Panc1 (cell line): ENCODE measurements around the gene ALKBH2. TPM values are rescaled to one million over a fixed set of nuclear protein-coding genes. Genes with fewer than 3 reads are reported as not detected.

ENCODE experiments used
- ATAC-seq: fragments of 200-7000 bp; cut with Tn5 transposase; 2 replicates; pipeline ENCODE4 v1.9.1; 2020; ENCODE audit warnings: mild to moderate bottlenecking, moderate library complexity
- BruUV-seq: library from RNA; stranded (reverse); fragments of 400-500 nt; replicated peaks from 2 replicates; lab custom pipeline; 2021; lab: Mats Ljungman, UMichigan
- CTCF ChIA-PET: fragments of 300-600 bp; sonication (Branson Sonifier 250); formaldehyde crosslinking; loops from one replicate; lab custom pipeline; 2022; ENCODE audit warnings: antibody characterized with exemption; lab: Charles Lee
- POLR2A ChIA-PET: fragments of 300-600 bp; sonication (Branson Sonifier 250); formaldehyde crosslinking; loops from one replicate; lab custom pipeline; 2022; ENCODE audit warnings: antibody characterized with exemption; lab: Charles Lee
- DNase-seq: peaks from one replicate; pipeline ENCODE4 v3.0.0-alpha.2; 2010; ENCODE audit warnings: low read depth, low spot score
- H3K27ac ChIP-seq: 2 replicates; pipeline ENCODE4 v1.5.1; 2011; ENCODE audit warnings: mild to moderate bottlenecking, low read length, inconsistent platforms
- H3K27me3 ChIP-seq: fragments of 200-500 bp; sonication (Bioruptor generic); 2 replicates; pipeline ENCODE4 v1.6.0; 2014; ENCODE audit warnings: low read length, inconsistent platforms; ENCODE audit not compliant: control insufficient read depth, insufficient read depth
- H3K36me3 ChIP-seq: fragments of 200-500 bp; sonication (Bioruptor generic); 2 replicates; pipeline ENCODE4 v1.5.1; 2014; ENCODE audit warnings: inconsistent platforms, mild to moderate bottlenecking, low read length, moderate library complexity; ENCODE audit not compliant: control insufficient read depth, insufficient read depth
- H3K4me1 ChIP-seq: 2 replicates; pipeline ENCODE4 v1.5.1; 2011; ENCODE audit warnings: inconsistent platforms, mild to moderate bottlenecking, low read length, moderate library complexity; ENCODE audit not compliant: control insufficient read depth, insufficient read depth
- H3K4me3 ChIP-seq, 2 experiments: 2 replicates each; pipeline ENCODE4 v1.5.1; 2011 to 2012; ENCODE audit warnings: low read depth in 2 of 2, low read length in 2 of 2, mild to moderate bottlenecking in 2 of 2, inconsistent platforms in 1 of 2, moderate library complexity in 1 of 2
- H3K9me3 ChIP-seq: fragments of 200-500 bp; sonication (Bioruptor generic); 2 replicates; pipeline ENCODE4 v1.5.1; 2014; ENCODE audit warnings: low read depth, mild to moderate bottlenecking, inconsistent platforms, low read length, moderate library complexity; ENCODE audit not compliant: control insufficient read depth, insufficient read depth
- POLR2AphosphoS5 ChIP-seq: IDR thresholded peaks from 2 replicates; pipeline ENCODE4 v1.6.1; 2012; ENCODE audit warnings: mild to moderate bottlenecking, low read depth, low read length, moderate library complexity
- SIN3A ChIP-seq: IDR thresholded peaks from 2 replicates; pipeline ENCODE4 v1.6.1; 2012; ENCODE audit warnings: low read depth, mild to moderate bottlenecking, low read length, moderate library complexity, borderline replicate concordance; ENCODE audit not compliant: insufficient read depth
- TCF7L2 ChIP-seq: IDR thresholded peaks from 2 replicates; pipeline ENCODE4 v1.6.1; 2011; ENCODE audit warnings: mild to moderate bottlenecking, low read depth, low read length, inconsistent platforms
- in situ Hi-C: cut with HindIII; loops from 2 replicates; pipeline ENCODE4 v1.10.0; 2016; ENCODE audit warnings: low sequenced_read_pairs, low pct_unique_long_range_greater_than_20kb
- intact Hi-C: fragments of 100-400 bp; cut with micrococcal nuclease; formaldehyde crosslinking; loops from one replicate; pipeline ENCODE4 v1.10.0; 2022; ENCODE audit not compliant: unreplicated experiment
- total RNA-seq: library from RNA; stranded (reverse); gene quantifications from one replicate; pipeline ENCODE4 v1.2.1, GENCODE V29; 2021; ENCODE audit not compliant: unreplicated experiment
- TF ChIP-seq, protein P1 (sequence below), 2 experiments: IDR thresholded peaks; 2 replicates each; pipeline ENCODE4 v1.6.1; 2011 to 2012; ENCODE audit warnings: low read depth in 2 of 2, control low read depth in 1 of 2, low read length in 1 of 2, mild to moderate bottlenecking in 1 of 2, moderate library complexity in 1 of 2; ENCODE audit not compliant: insufficient read depth in 1 of 2
- TF ChIP-seq, protein P2 (sequence below): fragments of 450-650 bp; IDR thresholded peaks from 2 replicates; pipeline ENCODE4 v1.5.1; 2017; ENCODE audit warnings: mild to moderate bottlenecking

Gene ALKBH2
- total RNA-seq, 1 experiment from 2014 or later: 41.6 TPM

- no peak overlapping the region for H3K4me3 ChIP-seq
- peaks cover 18% of the 10 kb centered on the region for H3K4me1 ChIP-seq
- ChIA-PET POLR2A (no interaction called here), CTCF (interaction anchor here (0.6 to 1.5 kb wide), 2 partner anchors 276 to 1889 kb away, joined by 3 to 5 read pairs; no protein-coding TSS in a partner anchor)
- H3K9me3 ChIP-seq: no peaks in the 10 kb centered on the region
- H3K36me3 ChIP-seq: peaks cover 2% of the 10 kb centered on the region; the same call in 1 of the 2 replicates
- DNase-seq (no peak), ATAC-seq (no peak)
- H3K27ac ChIP-seq: peak overlapping the region; percentile 85
- TSS peak; percentile 56 for BruUV-seq
- intact Hi-C loops (loop anchor here (5.0 to 10.0 kb wide), 2 partner anchors 145 to 277 kb away; no protein-coding TSS in a partner anchor), in situ Hi-C loops (no loop called here)
- H3K27me3 ChIP-seq: no peaks in the 10 kb centered on the region
- TF ChIP-seq, protein P1, sequence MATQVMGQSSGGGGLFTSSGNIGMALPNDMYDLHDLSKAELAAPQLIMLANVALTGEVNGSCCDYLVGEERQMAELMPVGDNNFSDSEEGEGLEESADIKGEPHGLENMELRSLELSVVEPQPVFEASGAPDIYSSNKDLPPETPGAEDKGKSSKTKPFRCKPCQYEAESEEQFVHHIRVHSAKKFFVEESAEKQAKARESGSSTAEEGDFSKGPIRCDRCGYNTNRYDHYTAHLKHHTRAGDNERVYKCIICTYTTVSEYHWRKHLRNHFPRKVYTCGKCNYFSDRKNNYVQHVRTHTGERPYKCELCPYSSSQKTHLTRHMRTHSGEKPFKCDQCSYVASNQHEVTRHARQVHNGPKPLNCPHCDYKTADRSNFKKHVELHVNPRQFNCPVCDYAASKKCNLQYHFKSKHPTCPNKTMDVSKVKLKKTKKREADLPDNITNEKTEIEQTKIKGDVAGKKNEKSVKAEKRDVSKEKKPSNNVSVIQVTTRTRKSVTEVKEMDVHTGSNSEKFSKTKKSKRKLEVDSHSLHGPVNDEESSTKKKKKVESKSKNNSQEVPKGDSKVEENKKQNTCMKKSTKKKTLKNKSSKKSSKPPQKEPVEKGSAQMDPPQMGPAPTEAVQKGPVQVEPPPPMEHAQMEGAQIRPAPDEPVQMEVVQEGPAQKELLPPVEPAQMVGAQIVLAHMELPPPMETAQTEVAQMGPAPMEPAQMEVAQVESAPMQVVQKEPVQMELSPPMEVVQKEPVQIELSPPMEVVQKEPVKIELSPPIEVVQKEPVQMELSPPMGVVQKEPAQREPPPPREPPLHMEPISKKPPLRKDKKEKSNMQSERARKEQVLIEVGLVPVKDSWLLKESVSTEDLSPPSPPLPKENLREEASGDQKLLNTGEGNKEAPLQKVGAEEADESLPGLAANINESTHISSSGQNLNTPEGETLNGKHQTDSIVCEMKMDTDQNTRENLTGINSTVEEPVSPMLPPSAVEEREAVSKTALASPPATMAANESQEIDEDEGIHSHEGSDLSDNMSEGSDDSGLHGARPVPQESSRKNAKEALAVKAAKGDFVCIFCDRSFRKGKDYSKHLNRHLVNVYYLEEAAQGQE (IDR thresholded peaks at IDR 0.05; ENCODE audit: insufficient read depth in 1 of 2, low read depth in 2 of 2, low read length in 1 of 2): no peak
- TF ChIP-seq TCF7L2: no peak
Measured at GRCh38 chr12:109109746-109110350, 16.6 kb upstream of the ALKBH2 start.

DNA sequence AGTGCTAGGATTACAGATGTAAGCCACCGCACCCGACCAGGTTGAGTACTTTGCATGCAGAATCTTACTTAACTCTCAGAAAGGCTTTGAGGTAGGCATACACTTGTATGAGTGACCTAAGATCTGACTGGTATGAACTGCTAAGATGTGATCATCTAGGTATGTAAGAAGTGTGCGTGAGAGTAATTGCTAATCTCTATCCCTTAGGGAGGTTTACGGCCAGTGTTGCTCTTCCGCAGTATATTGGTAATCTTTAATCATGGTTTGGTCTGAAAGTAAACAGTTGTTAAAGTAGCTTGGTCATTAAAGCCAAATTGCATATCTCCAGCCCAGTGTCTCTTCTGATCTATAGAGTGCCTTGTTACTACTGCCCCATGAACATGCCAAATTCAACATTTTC lies 11.9 kb upstream of the ALKBH2 start:
- no peaks in the 10 kb centered on the region for H3K9me3 ChIP-seq
- ChIA-PET CTCF (no interaction called here), POLR2A (no interaction called here)
- no TSS peak for BruUV-seq
- H3K4me1 ChIP-seq: peaks cover 2% of the 10 kb centered on the region
- ATAC-seq (no peak), DNase-seq (no peak)
- H3K36me3 ChIP-seq: peaks cover 12% of the 10 kb centered on the region
- in situ Hi-C loops: no loop called here
- H3K4me3 ChIP-seq: no peak overlapping the region
- intact Hi-C loops: no loop called here
- no peak for TF ChIP-seq POLR2AphosphoS5
- TF ChIP-seq, protein P1 (IDR thresholded peaks at IDR 0.05; ENCODE audit: insufficient read depth in 1 of 2, low read depth in 2 of 2, low read length in 1 of 2): no peak
- no peak for TF ChIP-seq TCF7L2
- TF ChIP-seq, protein P2, sequence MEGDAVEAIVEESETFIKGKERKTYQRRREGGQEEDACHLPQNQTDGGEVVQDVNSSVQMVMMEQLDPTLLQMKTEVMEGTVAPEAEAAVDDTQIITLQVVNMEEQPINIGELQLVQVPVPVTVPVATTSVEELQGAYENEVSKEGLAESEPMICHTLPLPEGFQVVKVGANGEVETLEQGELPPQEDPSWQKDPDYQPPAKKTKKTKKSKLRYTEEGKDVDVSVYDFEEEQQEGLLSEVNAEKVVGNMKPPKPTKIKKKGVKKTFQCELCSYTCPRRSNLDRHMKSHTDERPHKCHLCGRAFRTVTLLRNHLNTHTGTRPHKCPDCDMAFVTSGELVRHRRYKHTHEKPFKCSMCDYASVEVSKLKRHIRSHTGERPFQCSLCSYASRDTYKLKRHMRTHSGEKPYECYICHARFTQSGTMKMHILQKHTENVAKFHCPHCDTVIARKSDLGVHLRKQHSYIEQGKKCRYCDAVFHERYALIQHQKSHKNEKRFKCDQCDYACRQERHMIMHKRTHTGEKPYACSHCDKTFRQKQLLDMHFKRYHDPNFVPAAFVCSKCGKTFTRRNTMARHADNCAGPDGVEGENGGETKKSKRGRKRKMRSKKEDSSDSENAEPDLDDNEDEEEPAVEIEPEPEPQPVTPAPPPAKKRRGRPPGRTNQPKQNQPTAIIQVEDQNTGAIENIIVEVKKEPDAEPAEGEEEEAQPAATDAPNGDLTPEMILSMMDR: no peak
- TF ChIP-seq SIN3A: no peak
- no peak overlapping the region for H3K27ac ChIP-seq
- no peaks in the 10 kb centered on the region for H3K27me3 ChIP-seq
